ENCODE results near the gene BRK1. TPM values are rescaled to one million over a fixed set of nuclear protein-coding genes. Genes with fewer than 3 reads are reported as not detected.
"Not testable (repeated sequence)": the region's sequence is repeated elsewhere in the genome, so short reads cannot be mapped to it uniquely, and the experiment has no call there.

Gene BRK1
- total RNA-seq, 1 donor from 2014 or later, result 126 TPM

- no peak for DNase-seq
- TF ChIP-seq CTCF (IDR thresholded peaks at IDR 0.05; ENCODE audit: partially characterized antibody, unreplicated experiment), result no peak
- H3K9me3 Mint-ChIP-seq (ENCODE audit: unreplicated experiment), result no peaks in the 10 kb centered on the region
- no peak overlapping the region for H3K4me3 Mint-ChIP-seq (ENCODE audit: unreplicated experiment)
- H3K36me3 Mint-ChIP-seq (ENCODE audit: unreplicated experiment), result no peaks in the 10 kb centered on the region
- H3K4me1 Mint-ChIP-seq (ENCODE audit: low read depth, unreplicated experiment), result no peaks in the 10 kb centered on the region
- no peak overlapping the region for H3K27ac Mint-ChIP-seq (ENCODE audit: unreplicated experiment)
- peaks cover 5% of the 10 kb centered on the region for H3K27me3 Mint-ChIP-seq (ENCODE audit: unreplicated experiment)
These were observed 44.9 kb downstream of the BRK1 start for GRCh38 chr3:10160346-10160745.

- H3K36me3 Mint-ChIP-seq (ENCODE audit: unreplicated experiment), result no peaks in the 10 kb centered on the region
- H3K9me3 Mint-ChIP-seq (ENCODE audit: unreplicated experiment), result no peaks in the 10 kb centered on the region
- no peak for DNase-seq
- H3K27me3 Mint-ChIP-seq (ENCODE audit: unreplicated experiment), result peaks cover 5% of the 10 kb centered on the region
- H3K4me1 Mint-ChIP-seq (ENCODE audit: low read depth, unreplicated experiment), result no peaks in the 10 kb centered on the region
- TF ChIP-seq CTCF (IDR thresholded peaks at IDR 0.05; ENCODE audit: partially characterized antibody, unreplicated experiment), result no peak
- no peak overlapping the region for H3K4me3 Mint-ChIP-seq (ENCODE audit: unreplicated experiment)
- no peak overlapping the region for H3K27ac Mint-ChIP-seq (ENCODE audit: unreplicated experiment)
These were observed 45.5 kb downstream of the BRK1 start for GRCh38 chr3:10160925-10161324.

- Mint-ChIP-seq H3K27ac (ENCODE audit: unreplicated experiment) (no peak overlapping the region), H3K4me3 (ENCODE audit: unreplicated experiment) (no peak overlapping the region), H3K9me3 (ENCODE audit: unreplicated experiment) (no peaks in the 10 kb centered on the region), H3K4me1 (ENCODE audit: low read depth, unreplicated experiment) (no peaks in the 10 kb centered on the region), H3K36me3 (ENCODE audit: unreplicated experiment) (no peaks in the 10 kb centered on the region), H3K27me3 (ENCODE audit: unreplicated experiment) (peaks cover 10% of the 10 kb centered on the region)
- DNase-seq, result no peak
- TF ChIP-seq CTCF (IDR thresholded peaks at IDR 0.05; ENCODE audit: partially characterized antibody, unreplicated experiment), result no peak
These were observed 46.7 kb downstream of the BRK1 start for GRCh38 chr3:10162185-10162584.

- H3K27me3 Mint-ChIP-seq (ENCODE audit: unreplicated experiment); H3K9me3 Mint-ChIP-seq (ENCODE audit: unreplicated experiment); DNase-seq; H3K4me1 Mint-ChIP-seq (ENCODE audit: low read depth, unreplicated experiment); H3K36me3 Mint-ChIP-seq (ENCODE audit: unreplicated experiment); H3K27ac Mint-ChIP-seq (ENCODE audit: unreplicated experiment): not testable (repeated sequence)
- H3K4me3 Mint-ChIP-seq (ENCODE audit: unreplicated experiment), result peak overlapping the region; percentile 69
These were observed 48.7 kb downstream of the BRK1 start for GRCh38 chr3:10164201-10164545.

GRCh38 chr3:10164546-10165393 is 49.3 kb downstream of the BRK1 start, which contains the start of gene IRAK2:
TSS of gene IRAK2 (plus strand) at chr3:10164919. CDS start at chr3:10164955, 36 bp downstream.
- H3K36me3 Mint-ChIP-seq (ENCODE audit: unreplicated experiment), result peaks cover 11% of the 10 kb centered on the region
- TF ChIP-seq CTCF (IDR thresholded peaks at IDR 0.05; ENCODE audit: partially characterized antibody, unreplicated experiment), result peak; percentile 95
- H3K4me3 Mint-ChIP-seq (ENCODE audit: unreplicated experiment), result peak within 1 kb of the TSS; percentile 78
- H3K9me3 Mint-ChIP-seq (ENCODE audit: unreplicated experiment), result peaks cover 4% of the 10 kb centered on the region
- peak; percentile 81 for DNase-seq
- peaks cover 10% of the 10 kb centered on the region for H3K27me3 Mint-ChIP-seq (ENCODE audit: unreplicated experiment)
- no peak within 1 kb of the TSS for H3K27ac Mint-ChIP-seq (ENCODE audit: unreplicated experiment)
- H3K4me1 Mint-ChIP-seq (ENCODE audit: low read depth, unreplicated experiment), result no peaks in the 10 kb centered on the region
